GM18858 (cell line): ENCODE measurements around the gene LBX1.
"Not testable (repeated sequence)": the region's sequence is repeated elsewhere in the genome, so short reads cannot be mapped to it uniquely, and the experiment has no call there.

ENCODE experiments used
- ATAC-seq: cut with Tn5 transposase; IDR thresholded peaks from one replicate; pipeline ENCODE4 v1.9.1; 2021; ENCODE audit not compliant: unreplicated experiment

LBX1 gene

DNA sequence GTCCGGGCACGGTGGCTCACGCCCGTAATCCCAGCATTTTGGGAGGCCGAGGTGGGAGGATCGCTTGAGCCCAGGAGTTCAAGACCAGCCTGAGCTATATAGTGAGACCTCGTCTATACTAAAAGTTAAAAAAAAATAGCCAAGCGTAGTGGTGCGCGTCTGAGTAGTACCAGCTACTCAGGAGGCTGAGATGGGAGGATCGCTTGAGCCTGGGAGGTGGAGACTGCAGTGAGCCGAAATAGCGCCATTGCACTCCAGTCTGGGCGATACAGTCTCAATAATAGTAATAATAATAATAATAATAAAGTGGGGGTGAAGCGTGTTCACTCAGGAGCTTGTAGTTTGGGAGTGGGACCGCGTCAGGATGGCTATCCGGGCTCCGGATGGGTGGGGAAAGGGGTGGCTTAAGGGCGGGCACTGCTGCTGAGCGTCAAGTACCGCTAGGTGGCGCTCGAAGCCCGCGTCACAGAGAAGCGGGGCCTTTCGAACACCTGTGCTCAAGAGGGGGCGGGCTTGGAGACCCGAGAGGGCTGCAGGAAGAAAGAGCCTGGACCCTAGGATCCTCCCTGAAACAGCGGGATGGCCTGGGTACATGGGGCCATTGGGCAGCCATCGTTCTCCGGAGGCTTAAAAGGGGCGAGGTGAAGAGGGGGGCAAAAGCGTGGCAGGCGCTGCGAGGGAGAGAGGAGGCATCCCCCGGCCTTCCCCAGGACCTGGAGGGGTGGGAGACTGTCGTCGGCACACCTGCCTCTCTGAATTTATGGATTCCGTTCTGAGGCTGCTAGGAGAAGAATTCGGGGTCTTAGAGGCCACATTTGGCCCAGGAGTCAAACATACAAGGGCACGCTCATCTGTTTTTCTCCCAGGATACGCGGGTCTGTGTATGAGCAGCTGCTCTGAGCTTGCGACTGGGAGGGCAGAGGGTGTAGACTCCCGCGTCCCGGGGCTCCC lies 14.5 kb downstream of the LBX1 start:
- ATAC-seq: no peak

DNA sequence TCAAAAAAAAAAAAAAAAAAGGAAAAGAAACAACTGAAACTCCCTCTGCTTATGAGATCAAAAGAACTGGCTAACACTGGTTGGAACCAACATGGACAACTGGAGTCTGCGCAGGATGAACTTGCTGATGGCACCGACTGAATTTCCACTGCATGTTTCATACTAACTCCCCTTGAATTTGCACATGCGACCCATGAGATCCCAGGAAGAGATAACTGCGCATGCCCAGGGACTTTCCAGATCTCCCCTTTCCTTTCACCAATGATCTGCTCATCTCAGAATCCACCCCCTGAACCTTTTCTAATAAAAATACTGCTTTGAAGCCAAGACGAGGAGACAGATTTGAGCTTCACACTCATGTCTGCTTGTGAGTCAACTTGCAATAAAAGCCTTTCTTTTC lies 20.7 kb downstream of the LBX1 start:
- no peak for ATAC-seq

DNA sequence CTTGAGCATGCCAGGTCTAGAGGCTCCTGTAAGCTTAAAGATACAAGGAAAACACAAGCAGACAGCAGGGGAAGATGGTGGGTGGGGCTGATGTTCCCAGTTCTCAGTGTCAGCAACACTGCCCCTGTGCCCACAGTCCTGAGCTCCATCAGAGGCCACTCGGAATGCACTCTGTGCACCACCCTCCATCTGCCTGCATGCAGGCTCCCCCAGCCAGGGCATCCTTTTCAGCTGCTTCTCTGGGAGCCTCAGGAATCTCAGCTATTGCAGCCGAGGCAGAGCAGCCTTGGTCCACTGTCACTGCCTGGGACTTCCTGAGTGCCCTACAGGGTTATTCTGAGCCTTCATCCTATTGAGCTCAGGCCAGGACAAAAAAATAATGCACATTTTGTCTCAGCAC lies 22.2 kb downstream of the LBX1 start:
- ATAC-seq: no peak

DNA sequence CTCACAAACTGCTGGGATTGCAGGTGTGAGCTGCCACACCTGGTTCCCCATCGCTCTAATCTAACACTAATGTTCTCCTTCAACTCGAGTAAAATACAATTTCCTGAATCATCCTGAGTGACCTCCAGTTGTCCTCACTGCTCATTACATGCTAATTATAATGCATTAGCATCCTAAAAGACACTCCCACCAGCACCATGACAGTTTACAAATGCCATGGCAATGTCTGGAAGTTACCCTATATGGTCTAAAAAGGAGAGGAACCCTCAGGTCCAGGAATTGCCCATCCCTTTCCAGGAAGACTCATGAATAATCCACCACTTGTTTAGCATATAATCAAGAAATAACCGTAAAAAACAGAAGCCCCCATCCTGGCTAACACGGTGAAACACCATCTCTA lies 26.6 kb downstream of the LBX1 start:
- not testable (repeated sequence) for ATAC-seq

DNA sequence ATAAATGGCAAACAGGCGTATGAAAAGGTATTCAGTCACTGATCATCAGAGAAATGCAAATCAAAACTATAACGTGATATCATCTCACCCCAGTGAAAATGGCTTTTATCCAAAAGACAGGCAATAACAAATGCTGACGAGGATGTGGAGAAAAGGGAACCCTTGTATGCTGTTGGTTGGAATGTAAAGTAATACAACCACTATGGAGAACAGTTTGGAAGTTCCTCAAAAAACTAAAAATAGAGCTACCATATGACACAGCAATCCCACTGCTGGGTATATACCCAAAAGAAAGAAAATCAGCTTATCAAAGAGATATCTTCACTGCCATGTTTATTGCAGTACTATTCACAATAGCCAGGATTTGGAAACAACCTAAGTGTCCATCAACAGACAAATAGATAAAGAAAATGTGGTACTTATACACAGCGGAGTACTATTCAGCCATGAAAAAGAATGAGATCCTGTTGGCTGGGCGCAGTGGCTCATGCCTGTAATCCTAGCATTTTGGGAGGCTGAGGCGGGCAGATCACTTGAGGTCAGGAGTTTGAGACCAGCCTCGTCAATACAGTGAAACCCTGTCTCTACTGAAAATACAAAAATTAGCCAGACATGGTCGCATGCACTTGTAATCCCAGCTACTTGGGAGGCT lies 30.8 kb downstream of the LBX1 start:
- not testable (repeated sequence) for ATAC-seq

DNA sequence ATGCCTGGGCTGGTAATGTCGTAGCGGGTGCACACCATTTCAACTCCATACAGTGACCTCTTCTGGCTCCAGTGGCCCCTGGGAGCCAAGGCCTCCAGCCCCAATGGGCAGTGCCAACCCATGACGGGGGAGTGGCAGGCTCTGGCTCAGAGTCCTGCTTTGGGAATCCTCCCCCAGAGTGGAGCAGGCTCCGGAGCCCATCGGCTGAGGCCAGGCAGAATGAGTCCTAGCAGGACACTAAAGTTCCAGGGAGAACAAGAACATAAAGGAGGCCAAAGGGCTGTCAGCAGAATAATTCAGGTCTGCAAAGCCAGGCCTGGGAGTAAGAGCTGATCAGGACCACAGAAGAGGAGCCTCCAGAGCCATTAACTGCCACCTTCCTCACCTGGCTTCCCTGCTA lies 33.3 kb downstream of the LBX1 start:
- ATAC-seq: no peak

DNA sequence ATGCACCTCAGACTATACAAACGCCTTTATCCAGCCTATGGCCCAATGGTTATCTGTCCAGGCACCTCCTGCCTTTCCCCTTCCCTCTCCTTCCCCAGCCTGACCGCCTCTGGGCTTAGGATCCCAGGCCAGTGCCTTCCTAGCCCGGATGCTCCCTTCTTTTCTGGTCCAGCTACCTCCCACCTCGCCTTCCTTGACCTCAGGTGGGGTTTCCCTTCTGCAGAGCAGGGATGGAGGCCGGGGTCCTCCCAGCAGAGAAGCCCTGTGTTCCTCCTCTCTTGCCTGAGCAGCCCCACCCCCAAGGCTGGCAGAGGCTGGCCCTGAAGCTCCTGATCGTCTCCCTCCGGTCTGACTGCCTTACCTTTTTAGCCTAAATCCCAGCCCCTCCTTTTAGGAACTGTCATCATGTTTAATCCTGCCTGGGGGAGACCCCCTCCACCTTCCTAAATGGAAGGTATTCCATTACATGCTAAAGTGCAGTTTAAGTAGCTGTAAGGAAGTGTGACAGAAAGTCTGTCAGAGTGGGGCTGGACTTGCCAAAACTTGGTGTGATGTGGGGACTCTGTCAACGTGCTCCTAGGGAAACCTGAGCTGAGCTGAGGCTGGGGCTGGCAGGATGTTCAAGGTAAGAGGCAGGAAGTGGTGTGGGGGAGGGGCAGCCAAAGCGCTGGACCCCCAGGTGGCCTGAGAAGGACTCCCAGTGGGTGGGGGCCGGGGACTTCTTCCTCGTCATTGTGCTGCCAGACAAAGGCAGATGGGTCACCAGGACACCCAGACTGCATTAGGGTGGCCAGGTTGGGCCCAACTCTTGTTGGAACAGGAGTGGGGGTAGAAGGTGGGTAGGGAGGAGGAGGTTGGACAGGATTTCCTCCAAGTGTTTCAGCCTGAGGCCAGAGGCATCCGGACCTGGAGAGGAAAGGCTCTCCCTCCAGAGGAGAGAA lies 39.5 kb downstream of the LBX1 start:
- no peak for ATAC-seq

DNA sequence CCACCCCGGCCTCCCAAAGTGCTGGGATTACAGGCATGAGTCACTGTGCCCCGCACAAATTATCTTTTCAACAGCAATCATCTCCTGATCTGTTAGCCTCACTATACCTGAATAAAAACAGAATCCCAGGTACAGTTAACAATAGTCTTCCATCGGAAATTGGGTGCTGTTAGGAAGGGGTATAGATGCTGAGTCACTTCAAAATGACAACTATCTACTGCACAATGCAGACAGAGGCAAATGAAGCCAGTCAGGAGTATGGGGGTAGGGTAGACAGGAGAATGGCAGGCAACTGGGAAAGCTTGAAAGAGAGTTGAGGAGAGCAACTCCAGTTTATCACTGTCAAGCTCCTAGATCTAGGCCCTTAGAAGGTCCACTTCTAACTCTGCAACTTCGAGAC lies 40.3 kb downstream of the LBX1 start:
- ATAC-seq: no peak

DNA sequence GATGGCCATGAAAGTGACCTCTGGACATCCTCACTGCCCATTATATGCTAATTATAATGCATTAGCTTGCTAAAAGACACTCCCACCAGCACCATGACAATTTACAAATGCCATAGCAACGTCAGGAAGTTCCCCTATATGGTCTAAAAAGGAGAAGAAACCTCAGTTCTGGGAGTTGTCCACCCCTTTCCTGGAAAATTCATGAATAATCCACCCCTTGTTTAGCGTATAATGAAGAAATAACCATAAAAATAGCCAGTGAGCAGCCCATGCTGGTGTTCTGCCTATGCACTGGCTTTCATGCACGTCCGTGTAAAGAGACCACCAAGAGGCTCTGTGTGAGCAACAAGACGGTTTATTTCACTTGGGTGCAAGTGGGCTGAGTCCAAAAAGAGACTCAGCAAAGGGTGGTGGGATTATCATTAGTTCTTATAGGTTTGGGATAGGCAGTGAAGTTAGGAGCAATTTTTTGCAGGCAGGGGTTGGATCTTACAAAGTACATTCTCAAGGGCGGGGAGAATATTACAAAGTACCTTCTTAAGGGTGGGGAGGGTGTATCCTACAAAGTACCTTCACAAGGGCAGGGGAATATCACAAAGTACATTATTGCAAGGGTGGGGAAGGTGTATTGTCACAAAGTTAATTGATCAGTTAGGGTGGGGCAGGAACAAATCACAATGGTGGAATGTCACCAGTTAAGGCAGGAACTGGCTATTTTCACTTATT lies 45.6 kb downstream of the LBX1 start:
- no peak for ATAC-seq

DNA sequence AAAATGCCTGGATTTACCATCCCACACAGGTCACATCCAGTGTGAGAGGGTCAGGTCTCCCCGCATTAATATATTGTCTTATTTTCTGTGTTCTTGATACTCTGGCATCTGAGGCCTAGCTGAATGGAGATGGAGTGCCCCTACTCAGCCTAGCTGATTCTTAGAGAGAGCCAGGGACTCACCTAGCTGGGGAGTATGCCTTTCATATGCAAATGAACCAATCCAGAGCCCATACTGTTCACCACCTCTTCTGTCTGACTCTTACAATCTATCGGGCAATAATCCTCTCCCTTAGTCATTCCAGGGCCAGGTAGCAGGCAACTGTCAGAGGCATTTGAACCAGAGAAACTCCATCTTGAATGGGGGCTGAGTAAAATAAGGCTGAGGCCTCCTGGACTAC lies 46.3 kb downstream of the LBX1 start:
- no peak for ATAC-seq
